Loucy (cell line): ENCODE data around the gene ADAR.
A peak's percentile ranks its signal among the peaks of the same experiment; 100 is the strongest.

Experiments used
- H2AFZ ChIP-seq: fragments of 200-600 bp; sonication (generic); 2 replicates; pipeline ENCODE4 v1.6.0; 2016; ENCODE audit warnings: antibody characterized with exemption, mild to moderate bottlenecking, low read length, moderate library complexity
- H3F3A ChIP-seq: fragments of 200-600 bp; 2 replicates; pipeline ENCODE4 v1.6.0; 2016; ENCODE audit warnings: antibody characterized with exemption, low read depth, mild to moderate bottlenecking
- H3K27me3 ChIP-seq: fragments of 200-600 bp; sonication (generic); 2 replicates; pipeline ENCODE4 v1.6.1; 2014; ENCODE audit warnings: low read length, mild to moderate bottlenecking; ENCODE audit not compliant: insufficient read depth, poor library complexity, severe bottlenecking
- H3K36me3 ChIP-seq: fragments of 200-600 bp; sonication (generic); 2 replicates; pipeline ENCODE4 v1.6.1; 2016; ENCODE audit warnings: low read length; ENCODE audit not compliant: insufficient read depth
- H3K4me1 ChIP-seq: fragments of 200-600 bp; sonication (generic); 2 replicates; pipeline ENCODE4 v1.5.1; 2014; ENCODE audit warnings: low read length, mild to moderate bottlenecking; ENCODE audit not compliant: insufficient read depth, poor library complexity, severe bottlenecking
- H3K4me2 ChIP-seq: fragments of 200-600 bp; sonication (generic); 2 replicates; pipeline ENCODE4 v1.6.0; 2014; ENCODE audit warnings: antibody characterized with exemption, low read length, low read depth, mild to moderate bottlenecking; ENCODE audit not compliant: poor library complexity, severe bottlenecking
- H3K4me3 ChIP-seq: fragments of 200-600 bp; sonication (generic); 2 replicates; pipeline ENCODE4 v1.5.1; 2014; ENCODE audit warnings: low read length, mild to moderate bottlenecking, mixed read lengths; ENCODE audit not compliant: poor library complexity, severe bottlenecking
- H3K79me2 ChIP-seq: fragments of 200-600 bp; sonication (generic); 2 replicates; pipeline ENCODE4 v1.6.1; 2014; ENCODE audit warnings: low read length; ENCODE audit not compliant: insufficient read depth
- H3K9ac ChIP-seq: fragments of 200-600 bp; sonication (generic); 2 replicates; pipeline ENCODE4 v1.6.0; 2014; ENCODE audit warnings: mild to moderate bottlenecking, low read depth, low read length, moderate library complexity; ENCODE audit not compliant: poor library complexity, severe bottlenecking
- H3K9me2 ChIP-seq: fragments of 200-600 bp; sonication (generic); replicated peaks from 2 replicates; pipeline ENCODE4 v1.6.1; 2016; ENCODE audit warnings: low read depth, low read length, mixed read lengths
- H3K9me3 ChIP-seq: fragments of 200-600 bp; sonication (generic); 2 replicates; pipeline ENCODE4 v1.6.1; 2014; ENCODE audit warnings: mild to moderate bottlenecking, antibody characterized with exemption, low read length, low read depth; ENCODE audit not compliant: insufficient read depth
- H4K20me1 ChIP-seq: fragments of 200-600 bp; sonication (generic); 2 replicates; pipeline ENCODE4 v1.6.0; 2014; ENCODE audit warnings: antibody characterized with exemption, low read length, mild to moderate bottlenecking; ENCODE audit not compliant: insufficient read depth, poor library complexity, severe bottlenecking
- EZH2phosphoT487 ChIP-seq: fragments of 200-600 bp; IDR thresholded peaks from 2 replicates; pipeline ENCODE4 v1.6.1; 2018; ENCODE audit warnings: antibody characterized with exemption, mild to moderate bottlenecking, moderate library complexity, borderline replicate concordance
- TF ChIP-seq, protein P1 (sequence below): fragments of 200-600 bp; sonication (generic); conservative IDR thresholded peaks from 2 replicates; pipeline ENCODE4 v1.5.1; 2014; ENCODE audit warnings: mild to moderate bottlenecking, antibody characterized with exemption, low read length

The ADAR gene

DNA sequence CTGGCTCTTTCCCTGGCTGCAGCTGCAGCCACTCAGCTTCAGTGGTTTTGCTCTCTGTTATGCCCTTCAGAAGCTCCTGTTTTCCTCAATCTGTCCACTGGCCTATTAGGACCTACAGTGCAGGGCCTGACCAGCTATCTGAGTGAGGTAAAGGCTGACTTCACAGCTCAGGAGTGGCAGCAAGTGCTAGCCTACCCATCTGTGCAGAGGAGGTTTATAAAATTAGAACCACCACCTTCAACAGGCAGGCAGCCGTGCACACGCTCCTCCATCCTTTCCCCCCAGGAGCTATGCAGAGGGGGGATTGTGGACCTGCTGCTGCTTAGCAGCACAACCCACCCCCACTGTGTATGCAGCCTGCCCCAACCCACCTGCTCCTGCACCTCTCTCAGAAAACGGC, 8.3 kb downstream of the ADAR start:
- no peaks in the 10 kb centered on the region for H3K9me3 ChIP-seq
- H3F3A ChIP-seq, result no peaks in the 10 kb centered on the region
- H3K4me1 ChIP-seq, result peaks cover 20% of the 10 kb centered on the region
- H3K9ac ChIP-seq, result no peak overlapping the region
- peak overlapping the region; percentile 36 for H3K4me2 ChIP-seq
- H3K4me3 ChIP-seq, result no peak overlapping the region
- H3K27me3 ChIP-seq, result no peaks in the 10 kb centered on the region
- peaks cover 73% of the 10 kb centered on the region for H3K36me3 ChIP-seq
- TF ChIP-seq EZH2phosphoT487, result no peak
- TF ChIP-seq, protein P1, sequence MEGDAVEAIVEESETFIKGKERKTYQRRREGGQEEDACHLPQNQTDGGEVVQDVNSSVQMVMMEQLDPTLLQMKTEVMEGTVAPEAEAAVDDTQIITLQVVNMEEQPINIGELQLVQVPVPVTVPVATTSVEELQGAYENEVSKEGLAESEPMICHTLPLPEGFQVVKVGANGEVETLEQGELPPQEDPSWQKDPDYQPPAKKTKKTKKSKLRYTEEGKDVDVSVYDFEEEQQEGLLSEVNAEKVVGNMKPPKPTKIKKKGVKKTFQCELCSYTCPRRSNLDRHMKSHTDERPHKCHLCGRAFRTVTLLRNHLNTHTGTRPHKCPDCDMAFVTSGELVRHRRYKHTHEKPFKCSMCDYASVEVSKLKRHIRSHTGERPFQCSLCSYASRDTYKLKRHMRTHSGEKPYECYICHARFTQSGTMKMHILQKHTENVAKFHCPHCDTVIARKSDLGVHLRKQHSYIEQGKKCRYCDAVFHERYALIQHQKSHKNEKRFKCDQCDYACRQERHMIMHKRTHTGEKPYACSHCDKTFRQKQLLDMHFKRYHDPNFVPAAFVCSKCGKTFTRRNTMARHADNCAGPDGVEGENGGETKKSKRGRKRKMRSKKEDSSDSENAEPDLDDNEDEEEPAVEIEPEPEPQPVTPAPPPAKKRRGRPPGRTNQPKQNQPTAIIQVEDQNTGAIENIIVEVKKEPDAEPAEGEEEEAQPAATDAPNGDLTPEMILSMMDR, result no peak
- H3K79me2 ChIP-seq, result peaks cover 59% of the 10 kb centered on the region
- no peak overlapping the region for H2AFZ ChIP-seq
- H4K20me1 ChIP-seq, result peaks cover 56% of the 10 kb centered on the region
- H3K9me2 ChIP-seq, result no peaks in the 10 kb centered on the region

DNA sequence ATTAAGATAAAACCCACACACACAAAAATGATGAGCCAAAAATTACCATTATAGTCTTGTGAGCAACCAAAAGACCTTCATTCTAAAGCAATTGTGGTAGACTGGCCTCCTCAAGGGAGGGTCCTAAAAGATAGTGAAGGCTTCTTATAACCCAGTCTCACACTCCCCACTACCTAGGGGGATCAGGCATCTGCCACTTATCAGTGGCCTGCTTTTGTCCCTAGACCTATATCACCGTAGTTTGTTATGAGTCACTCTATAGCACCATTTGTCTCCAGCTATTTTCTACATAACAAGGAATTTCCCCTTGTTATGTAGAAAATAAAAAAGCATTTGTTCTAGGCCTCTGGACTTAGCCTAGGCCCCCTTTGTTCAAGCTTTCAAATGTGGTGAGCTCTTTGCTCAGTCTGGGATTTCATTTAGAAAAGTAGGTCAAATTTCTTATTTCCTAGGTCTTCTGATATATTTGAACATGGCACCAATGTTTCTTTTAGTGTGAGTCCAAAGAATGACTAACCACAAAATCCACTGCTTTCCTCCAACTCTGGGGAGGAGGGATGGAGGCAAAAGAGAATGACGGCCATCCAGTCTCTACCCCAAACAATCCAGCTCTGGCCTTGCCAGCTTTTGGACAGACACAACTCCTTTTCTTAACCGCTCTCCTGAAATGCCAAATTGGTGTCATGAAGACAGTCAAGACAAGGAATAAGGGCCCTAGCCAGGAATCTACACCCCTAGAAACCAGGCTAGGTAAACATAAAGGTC, 8.9 kb downstream of the ADAR start:
- Histone ChIP-seq H3K4me3 (no peak overlapping the region), H3K36me3 (peaks cover 79% of the 10 kb centered on the region), H3K79me2 (peaks cover 53% of the 10 kb centered on the region)

DNA sequence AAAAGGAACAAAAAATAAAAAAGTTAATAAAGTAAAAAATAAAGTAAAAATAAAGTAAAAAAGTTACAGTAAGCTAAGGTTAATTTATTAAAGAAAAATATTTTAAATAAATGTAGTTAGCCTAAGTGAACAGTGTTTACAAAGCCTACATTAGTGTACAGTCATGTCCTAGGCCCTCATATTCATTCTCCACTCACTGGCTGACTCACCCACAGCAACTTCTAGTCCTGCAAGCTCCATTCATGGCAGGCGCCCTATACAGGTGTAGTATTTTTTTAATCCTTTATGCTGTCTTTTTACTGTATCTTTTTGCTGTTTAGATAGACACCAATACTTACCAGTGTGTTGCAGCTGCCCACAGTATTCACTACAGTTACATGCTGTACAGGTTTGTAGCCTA, 12.4 kb downstream of the ADAR start:
- Histone ChIP-seq H3F3A (no peaks in the 10 kb centered on the region), H3K4me1 (peaks cover under 1% of the 10 kb centered on the region), H3K27me3 (no peaks in the 10 kb centered on the region), H3K9me3 (no peaks in the 10 kb centered on the region), H3K9ac (no peak overlapping the region), H3K4me2 (no peak overlapping the region), H3K79me2 (peaks cover 19% of the 10 kb centered on the region), H3K4me3 (no peak overlapping the region), H2AFZ (no peak overlapping the region), H4K20me1 (peaks cover 17% of the 10 kb centered on the region), H3K36me3 (peaks cover 91% of the 10 kb centered on the region), H3K9me2 (no peaks in the 10 kb centered on the region)
- TF ChIP-seq, protein P1, result no peak
- TF ChIP-seq EZH2phosphoT487, result no peak

More for the DNA sequence above, 8.9 kb downstream of the ADAR start:
- no peaks in the 10 kb centered on the region for H3K9me2 ChIP-seq
- H3K4me1 ChIP-seq, result peaks cover 14% of the 10 kb centered on the region
- TF ChIP-seq, protein P1, result no peak
- TF ChIP-seq EZH2phosphoT487, result no peak
- no peaks in the 10 kb centered on the region for H3K27me3 ChIP-seq
- H4K20me1 ChIP-seq, result peaks cover 50% of the 10 kb centered on the region
- no peak overlapping the region for H3K9ac ChIP-seq
- H3K9me3 ChIP-seq, result no peaks in the 10 kb centered on the region
- no peak overlapping the region for H3K4me2 ChIP-seq
- H3F3A ChIP-seq, result no peaks in the 10 kb centered on the region
- H2AFZ ChIP-seq, result no peak overlapping the region
